ENCODE measurements around the gene FAM3A. TPM values are rescaled to one million over a fixed set of nuclear protein-coding genes. Genes with fewer than 3 reads are reported as not detected.

Gene FAM3A
- total and polyA plus RNA-seq, 9 of the 15 experiments (the other 6 are each of a cell fraction or from before 2014, with no cell fraction given): 0.75 to 70.6 (median 27.0) TPM

- FAIRE-seq: peak; percentile 97
- Histone ChIP-seq H3K9me1 (ENCODE audit: control insufficient read depth, insufficient read depth, low read length) (no peaks in the 10 kb centered on the region), H3K27me3 (ENCODE audit: control insufficient read depth in 2 of 2, insufficient read depth in 2 of 2, low read length in 2 of 2) (no peaks in the 10 kb centered on the region), H3K4me1 (replicated peaks in 1 of 2; ENCODE audit: control insufficient read depth in 2 of 2, insufficient read depth in 2 of 2, low read length in 2 of 2) (peaks cover 40 to 56% of the 10 kb centered on the region in 2 experiments), H3K9ac (ENCODE audit: insufficient read depth in 1 of 2, low read depth in 2 of 2, low read length in 2 of 2) (peak overlapping the region; percentile 91), H3K4me2 (ENCODE audit: insufficient read depth, low read length) (peak overlapping the region; percentile 87), H3K27ac (ENCODE audit: extremely low read depth, low read depth, low read length) (peak overlapping the region; percentile 94), H3K9me3 (replicated peaks; ENCODE audit: control insufficient read depth, insufficient read depth, low read depth, low read length) (no peaks in the 10 kb centered on the region), H4K20me1 (replicated peaks; ENCODE audit: control insufficient read depth, insufficient read depth, low read length) (no peaks in the 10 kb centered on the region), H2AFZ (ENCODE audit: low read depth, low read length) (peak overlapping the region; percentile 9; the same call in 1 of the 2 replicates), H3K36me3 (ENCODE audit: control insufficient read depth, insufficient read depth, low read length) (peaks cover 61% of the 10 kb centered on the region), H3K4me3 (peak overlapping the region; percentile 33), H3K79me2 (ENCODE audit: control insufficient read depth, insufficient read depth, low read length) (peaks cover 73% of the 10 kb centered on the region)
- POLR2A ChIA-PET: interaction anchor here (0.5 to 1.9 kb wide), 10 partner anchors 10 to 619 kb away, joined by 3 to 12 read pairs (median 4); partner anchors contain the start of gene EMD
- 5% methylated on average over 8 of the region's 12 CpGs for WGBS (ENCODE audit: insufficient coverage, low coverage, missing lambda C conversion rate)
- intact Hi-C loops (cut with micrococcal nuclease) (no loop called here), in situ Hi-C loops (cut with MboI) (loop anchor here (25.0 kb wide), 1 partner anchor 380 kb away; no protein-coding TSS in a partner anchor)
- peak; percentile 83 for ATAC-seq
- TSS peak; percentile 76 for BruUV-seq (replicated peaks)
- DNase-seq (ENCODE audit: extremely low read depth in 1 of 4, low spot score in 3 of 4): peak; percentile 83 to 96 (median 88)
- CTCF ChIA-PET (ENCODE audit: low intra/inter-chr PET ratio): no interaction called here
- TF ChIP-seq NFE2L1 (tag; IDR thresholded peaks at IDR 0.05; ENCODE audit: borderline replicate concordance, low read depth) (peak; percentile 86), XRCC5 (IDR thresholded peaks at IDR 0.05; ENCODE audit: low read depth, low read length) (0 out of 2 replicates have a peak, but pooled peaks have one; percentile 70), MAFK (IDR thresholded peaks at IDR 0.05; ENCODE audit: low read length) (peak; percentile 92), ZBTB33 (CRISPR knock-in tag; IDR thresholded peaks at IDR 0.05) (0 out of 2 replicates have a peak, but pooled peaks have one; percentile 16), JUN (IDR thresholded peaks at IDR 0.05; ENCODE audit: borderline replicate concordance, low read depth, low read length) (peak; percentile 93), JUN (CRISPR knock-in tag; IDR thresholded peaks at IDR 0.05; ENCODE audit: borderline replicate concordance) (0 out of 2 replicates have a peak, but pooled peaks have one; percentile 38), SRF (CRISPR knock-in tag; IDR thresholded peaks at IDR 0.05) (peak in 1 of 2 experiments; percentile 67; a peak in 1 of 4 replicates), SMARCE1 (IDR thresholded peaks at IDR 0.05) (peak; percentile 97), TEAD4 (IDR thresholded peaks at IDR 0.05; ENCODE audit: low read length) (0 out of 2 replicates have a peak, but pooled peaks have one; percentile 8), TEAD4 (CRISPR knock-in tag; IDR thresholded peaks at IDR 0.05; ENCODE audit: borderline replicate concordance) (no peak), DIDO1 (tag; IDR thresholded peaks at IDR 0.05; ENCODE audit: low read depth) (0 out of 2 replicates have a peak, but pooled peaks have one; percentile 5), POLR2A (conservative IDR thresholded peaks at IDR 0.05) (peak; percentile 57), UBTF (IDR thresholded peaks at IDR 0.05; ENCODE audit: borderline replicate concordance in 1 of 2, low read depth in 2 of 2, low read length in 2 of 2) (no peak), USF2 (CRISPR knock-in tag; IDR thresholded peaks at IDR 0.05) (peak; percentile 11; the same call in 1 of the 2 replicates)
Observed at GRCh38 chrX:154541896-154542722, 26.1 kb upstream of the FAM3A start.
